MCF 10A (cell line): Measurements from ENCODE around the gene USP48. TPM values are rescaled to one million over a fixed set of nuclear protein-coding genes. Genes with fewer than 3 reads are reported as not detected.

Experiments used
- BruUV-seq: library from RNA; stranded (reverse); fragments of 400-500 nt; replicated peaks from 2 replicates; lab custom pipeline; 2021; lab: Mats Ljungman, UMichigan
- CTCF ChIA-PET: fragments of 300-600 bp; sonication (Branson Sonifier 250); formaldehyde crosslinking; extraction: SDS; loops from one replicate; lab custom pipeline; 2021; ENCODE audit warnings: antibody characterized with exemption, inconsistent platforms; lab: Yijun Ruan, JAX
- POLR2A ChIA-PET: fragments of 300-600, 350-650 bp; sonication (Branson Sonifier 250); formaldehyde crosslinking; extraction: SDS; loops from one replicate; lab custom pipeline; 2020; ENCODE audit warnings: antibody characterized with exemption, inconsistent platforms; lab: Yijun Ruan, JAX
- DNase-seq: peaks from one replicate; pipeline ENCODE4 v3.0.0-alpha.2; 2018; ENCODE audit not compliant: unreplicated experiment
- H3K27ac Mint-ChIP-seq: one replicate; pipeline ENCODE4 v1.8.0; 2022; ENCODE audit warnings: mild to moderate bottlenecking, low read depth, mixed read lengths; ENCODE audit not compliant: unreplicated experiment
- H3K27me3 Mint-ChIP-seq: one replicate; pipeline ENCODE4 v1.8.0; 2022; ENCODE audit warnings: mixed read lengths; ENCODE audit not compliant: insufficient read depth, unreplicated experiment
- H3K36me3 Mint-ChIP-seq: one replicate; pipeline ENCODE4 v1.8.0; 2022; ENCODE audit warnings: mild to moderate bottlenecking, moderate library complexity, mixed read lengths; ENCODE audit not compliant: insufficient read depth, unreplicated experiment
- H3K4me1 Mint-ChIP-seq: one replicate; pipeline ENCODE4 v1.8.0; 2022; ENCODE audit warnings: mixed read lengths; ENCODE audit not compliant: insufficient read depth, unreplicated experiment
- H3K4me3 Mint-ChIP-seq: one replicate; pipeline ENCODE4 v1.8.0; 2022; ENCODE audit warnings: mild to moderate bottlenecking, moderate library complexity, mixed read lengths; ENCODE audit not compliant: unreplicated experiment
- H3K9me3 Mint-ChIP-seq: one replicate; pipeline ENCODE4 v1.8.0; 2022; ENCODE audit warnings: mixed read lengths; ENCODE audit not compliant: unreplicated experiment
- intact Hi-C: fragments of 100-400 bp; cut with micrococcal nuclease; formaldehyde crosslinking; loops from 2 replicates; pipeline ENCODE4 v1.14.1; 2022
- total RNA-seq: library from RNA; stranded (reverse); gene quantifications from 2 replicates; pipeline ENCODE4 v1.2.3, GENCODE V29; 2022
- TF ChIP-seq, protein P1 (sequence below): fragments of 200-600 bp; IDR thresholded peaks from one replicate; pipeline ENCODE4 v1.8.0; 2022; ENCODE audit warnings: antibody characterized with exemption, mild to moderate bottlenecking; ENCODE audit not compliant: unreplicated experiment

Gene USP48
- total RNA-seq, 1 experiment from 2014 or later: 64.8 TPM

GRCh38 chr1:21704145-21704544, 78.8 kb downstream of the USP48 start:
- TF ChIP-seq, protein P1, sequence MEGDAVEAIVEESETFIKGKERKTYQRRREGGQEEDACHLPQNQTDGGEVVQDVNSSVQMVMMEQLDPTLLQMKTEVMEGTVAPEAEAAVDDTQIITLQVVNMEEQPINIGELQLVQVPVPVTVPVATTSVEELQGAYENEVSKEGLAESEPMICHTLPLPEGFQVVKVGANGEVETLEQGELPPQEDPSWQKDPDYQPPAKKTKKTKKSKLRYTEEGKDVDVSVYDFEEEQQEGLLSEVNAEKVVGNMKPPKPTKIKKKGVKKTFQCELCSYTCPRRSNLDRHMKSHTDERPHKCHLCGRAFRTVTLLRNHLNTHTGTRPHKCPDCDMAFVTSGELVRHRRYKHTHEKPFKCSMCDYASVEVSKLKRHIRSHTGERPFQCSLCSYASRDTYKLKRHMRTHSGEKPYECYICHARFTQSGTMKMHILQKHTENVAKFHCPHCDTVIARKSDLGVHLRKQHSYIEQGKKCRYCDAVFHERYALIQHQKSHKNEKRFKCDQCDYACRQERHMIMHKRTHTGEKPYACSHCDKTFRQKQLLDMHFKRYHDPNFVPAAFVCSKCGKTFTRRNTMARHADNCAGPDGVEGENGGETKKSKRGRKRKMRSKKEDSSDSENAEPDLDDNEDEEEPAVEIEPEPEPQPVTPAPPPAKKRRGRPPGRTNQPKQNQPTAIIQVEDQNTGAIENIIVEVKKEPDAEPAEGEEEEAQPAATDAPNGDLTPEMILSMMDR: no peak
- no peak overlapping the region for H3K27ac Mint-ChIP-seq
- no peaks in the 10 kb centered on the region for H3K4me1 Mint-ChIP-seq
- CTCF ChIA-PET: interaction anchor here (0.6 to 1.2 kb wide), 7 partner anchors 11 to 261 kb away, joined by 3 to 6 read pairs (median 3); no protein-coding TSS in a partner anchor
- BruUV-seq: no TSS peak
- no peak for DNase-seq
- H3K27me3 Mint-ChIP-seq: no peaks in the 10 kb centered on the region
- peaks cover 82% of the 10 kb centered on the region for H3K36me3 Mint-ChIP-seq
- POLR2A ChIA-PET: interaction anchor here (0.6 kb wide), 1 partner anchor 29 kb away, joined by 4 read pairs; no protein-coding TSS in a partner anchor
- H3K4me3 Mint-ChIP-seq: no peak overlapping the region
- intact Hi-C loops: loop anchor here (5.0 kb wide), 1 partner anchor 318 kb away; no protein-coding TSS in a partner anchor
- no peaks in the 10 kb centered on the region for H3K9me3 Mint-ChIP-seq

DNA sequence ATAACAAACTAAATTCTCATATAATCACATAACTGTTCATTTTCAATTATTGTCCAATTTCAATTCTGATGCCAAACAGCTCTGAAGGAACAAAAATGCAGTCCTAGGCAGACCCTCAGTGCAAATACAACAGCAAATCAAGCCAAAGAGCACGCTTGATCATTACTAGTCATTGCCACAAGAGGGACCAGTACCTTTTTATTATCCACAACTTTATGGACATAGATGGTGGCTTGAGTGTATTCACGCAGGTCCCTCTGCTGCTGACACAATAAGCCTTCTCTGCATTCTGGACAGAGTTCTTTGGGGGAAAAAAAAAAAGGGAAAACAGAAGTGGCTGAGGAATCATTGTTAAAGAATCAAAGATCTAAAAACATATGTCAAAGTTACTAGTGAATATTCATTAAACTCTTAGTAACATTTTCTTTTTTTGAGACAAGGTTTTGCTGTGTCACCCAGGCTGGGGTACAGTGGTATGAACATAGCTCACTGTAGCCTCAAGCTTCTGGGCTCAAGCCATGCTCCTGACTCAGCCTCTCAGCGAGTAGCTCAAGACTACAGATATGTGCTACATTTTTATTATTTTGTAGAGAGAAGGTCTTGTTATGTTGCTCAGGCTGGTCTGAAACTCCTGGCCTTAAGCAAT, 79.5 kb downstream of the USP48 start:
- Mint-ChIP-seq H3K27ac (peak overlapping the region; percentile 15), H3K4me3 (no peak overlapping the region), H3K36me3 (peaks cover 88% of the 10 kb centered on the region), H3K27me3 (no peaks in the 10 kb centered on the region), H3K4me1 (no peaks in the 10 kb centered on the region), H3K9me3 (no peaks in the 10 kb centered on the region)
- TF ChIP-seq, protein P1: peak; percentile 44
- CTCF ChIA-PET: interaction anchor here (0.6 to 1.7 kb wide), 11 partner anchors 10 to 319 kb away, joined by 3 to 6 read pairs (median 4); no protein-coding TSS in a partner anchor
- POLR2A ChIA-PET: interaction anchor here (0.6 kb wide), 1 partner anchor 30 kb away, joined by 4 read pairs; no protein-coding TSS in a partner anchor
- DNase-seq: peak; percentile 50
- no TSS peak for BruUV-seq
- intact Hi-C loops: loop anchor here (1.0 to 5.0 kb wide), 3 partner anchors 79 to 319 kb away; no protein-coding TSS in a partner anchor

GRCh38 chr1:21702780-21703179, 80.2 kb downstream of the USP48 start:
- no peak overlapping the region for H3K27ac Mint-ChIP-seq
- TF ChIP-seq, protein P1: no peak
- DNase-seq: no peak
- no peaks in the 10 kb centered on the region for H3K27me3 Mint-ChIP-seq
- H3K4me3 Mint-ChIP-seq: no peak overlapping the region
- H3K36me3 Mint-ChIP-seq: peaks cover 89% of the 10 kb centered on the region
- ChIA-PET CTCF (interaction anchor here (0.7 to 1.7 kb wide), 4 partner anchors 79 to 320 kb away, joined by 4 to 5 read pairs (median 4); no protein-coding TSS in a partner anchor), POLR2A (no interaction called here)
- no peaks in the 10 kb centered on the region for H3K4me1 Mint-ChIP-seq
- BruUV-seq: no TSS peak
- intact Hi-C loops: loop anchor here (1.0 to 5.0 kb wide), 3 partner anchors 80 to 320 kb away; no protein-coding TSS in a partner anchor
- no peaks in the 10 kb centered on the region for H3K9me3 Mint-ChIP-seq

GRCh38 chr1:21701401-21701800, 81.5 kb downstream of the USP48 start:
- Mint-ChIP-seq H3K27me3 (no peaks in the 10 kb centered on the region), H3K36me3 (peaks cover 89% of the 10 kb centered on the region), H3K4me3 (no peak overlapping the region), H3K4me1 (no peaks in the 10 kb centered on the region), H3K9me3 (no peaks in the 10 kb centered on the region), H3K27ac (no peak overlapping the region)
- no TSS peak for BruUV-seq
- intact Hi-C loops: loop anchor here (5.0 kb wide), 1 partner anchor 321 kb away; no protein-coding TSS in a partner anchor
- DNase-seq: no peak
- TF ChIP-seq, protein P1: no peak
- ChIA-PET CTCF (interaction anchor here (0.6 kb wide), 1 partner anchor 40 kb away, joined by 3 read pairs; no protein-coding TSS in a partner anchor), POLR2A (no interaction called here)
